IMR-90 (cell line): Measurements from ENCODE around the gene GCSH. TPM values are rescaled to one million over a fixed set of nuclear protein-coding genes. Genes with fewer than 3 reads are reported as not detected.

Experiments
- ATAC-seq: fragments of 200-7000 bp; cut with Tn5 transposase; 2 replicates; pipeline ENCODE4 v1.9.1; 2020; ENCODE audit warnings: low read depth, mild to moderate bottlenecking, moderate library complexity
- BruUV-seq: library from RNA; stranded (reverse); fragments of 400-500 nt; replicated peaks from 2 replicates; lab custom pipeline; 2021; lab: Mats Ljungman, UMichigan
- CTCF ChIA-PET: fragments of 300-600 bp; formaldehyde crosslinking; extraction: SDS; loops from one replicate; lab custom pipeline; 2021; ENCODE audit warnings: antibody characterized with exemption; lab: Yijun Ruan, JAX
- POLR2A ChIA-PET: fragments of 300-600 bp; sonication (Branson Sonifier 250); formaldehyde crosslinking; loops from one replicate; lab custom pipeline; 2022; ENCODE audit warnings: antibody characterized with exemption; ENCODE audit not compliant: unreplicated experiment; lab: Charles Lee
- DNase-seq: peaks from one replicate; pipeline ENCODE4 v3.0.0; 2013
- H2AFZ ChIP-seq: replicated peaks from 2 replicates; pipeline ENCODE3; 2013; ENCODE audit warnings: low read length, mild to moderate bottlenecking; ENCODE audit not compliant: poor library complexity
- H2AK5ac ChIP-seq: 2 replicates; pipeline ENCODE4 v1.6.1; 2013; ENCODE audit warnings: low read depth, low read length, inconsistent platforms
- H2AK9ac ChIP-seq: replicated peaks from 2 replicates; pipeline ENCODE3; 2013; ENCODE audit warnings: mild to moderate bottlenecking, low read depth, low read length, moderate library complexity; ENCODE audit not compliant: poor library complexity
- H2BK120ac ChIP-seq: 2 replicates; pipeline ENCODE4 v1.6.1; 2013; ENCODE audit warnings: low read depth, low read length, inconsistent platforms
- H2BK15ac ChIP-seq: 3 replicates; pipeline ENCODE4 v1.6.1; 2013; ENCODE audit warnings: low read depth, low read length, inconsistent platforms
- H2BK20ac ChIP-seq: 2 replicates; pipeline ENCODE4 v1.6.1; 2013; ENCODE audit warnings: low read depth, mild to moderate bottlenecking, inconsistent platforms, low read length, moderate library complexity
- H2BK5ac ChIP-seq: 2 replicates; pipeline ENCODE4 v1.6.1; 2013; ENCODE audit warnings: mild to moderate bottlenecking, low read depth, low read length, inconsistent platforms; ENCODE audit not compliant: poor library complexity, severe bottlenecking
- H3K14ac ChIP-seq: replicated peaks from 2 replicates; pipeline ENCODE4 v1.6.1; 2013; ENCODE audit warnings: low read depth, low read length, inconsistent platforms
- H3K18ac ChIP-seq: 2 replicates; pipeline ENCODE4 v1.6.1; 2013; ENCODE audit warnings: low read depth, low read length, control low read depth
- H3K23ac ChIP-seq: 2 replicates; pipeline ENCODE4 v1.6.1; 2013; ENCODE audit warnings: low read depth, low read length, inconsistent platforms
- H3K27ac ChIP-seq: 2 replicates; pipeline ENCODE4 v1.5.1; 2013; ENCODE audit warnings: mild to moderate bottlenecking, control low read depth, low read length; ENCODE audit not compliant: insufficient read depth
- H3K27me3 ChIP-seq: 2 replicates; pipeline ENCODE4 v1.6.1; 2013; ENCODE audit warnings: low read length; ENCODE audit not compliant: control insufficient read depth, insufficient read depth
- H3K36me3 ChIP-seq: 2 replicates; pipeline ENCODE4 v1.6.1; 2013; ENCODE audit warnings: low read length, mixed read lengths; ENCODE audit not compliant: control insufficient read depth, insufficient read depth
- H3K4ac ChIP-seq: 2 replicates; pipeline ENCODE4 v1.6.1; 2013; ENCODE audit warnings: low read depth, low read length, inconsistent platforms
- H3K4me1 ChIP-seq: 2 replicates; pipeline ENCODE4 v1.6.1; 2013; ENCODE audit warnings: low read length, mixed read lengths; ENCODE audit not compliant: control insufficient read depth, insufficient read depth
- H3K4me2 ChIP-seq: 2 replicates; pipeline ENCODE4 v1.6.1; 2013; ENCODE audit warnings: low read depth, mild to moderate bottlenecking, control low read depth, low read length, moderate library complexity
- H3K4me3 ChIP-seq: 2 replicates; pipeline ENCODE4 v1.5.1; 2013; ENCODE audit warnings: low read depth, mild to moderate bottlenecking, control low read depth, low read length, moderate library complexity; ENCODE audit not compliant: insufficient read depth
- H3K56ac ChIP-seq: 2 replicates; pipeline ENCODE4 v1.6.1; 2013; ENCODE audit warnings: low read length, inconsistent platforms; ENCODE audit not compliant: insufficient read depth; ENCODE audit errors: extremely low read depth
- H3K79me1 ChIP-seq, 2 experiments: 2 replicates each; pipeline ENCODE4 v1.6.1; 2013; ENCODE audit warnings: low read length in 2 of 2, inconsistent platforms in 1 of 2, low read depth in 1 of 2
- H3K9ac ChIP-seq: 2 replicates; pipeline ENCODE4 v1.6.1; 2013; ENCODE audit warnings: low read depth, low read length, control low read depth
- H3K9me1 ChIP-seq: 2 replicates; pipeline ENCODE4 v1.6.1; 2013; ENCODE audit warnings: low read length, inconsistent platforms; ENCODE audit not compliant: insufficient read depth
- H3K9me3 ChIP-seq: 2 replicates; pipeline ENCODE4 v1.6.1; 2013; ENCODE audit warnings: low read length; ENCODE audit not compliant: control insufficient read depth, insufficient read depth
- H4K20me1 ChIP-seq: 2 replicates; pipeline ENCODE4 v1.6.1; 2013; ENCODE audit warnings: low read length, inconsistent platforms; ENCODE audit not compliant: insufficient read depth
- H4K5ac ChIP-seq: 2 replicates; pipeline ENCODE4 v1.6.1; 2013; ENCODE audit warnings: mild to moderate bottlenecking, low read depth, low read length, control low read depth
- H4K8ac ChIP-seq, 2 experiments: 2 replicates each; pipeline ENCODE4 v1.6.1; 2013; ENCODE audit warnings: low read depth in 2 of 2, low read length in 2 of 2, control low read depth in 1 of 2, inconsistent platforms in 1 of 2
- H4K91ac ChIP-seq: 2 replicates; pipeline ENCODE4 v1.6.1; 2013; ENCODE audit warnings: low read depth, low read length, inconsistent platforms; ENCODE audit not compliant: insufficient read depth
- BHLHE40 ChIP-seq: fragments of 150-350 bp; IDR thresholded peaks from 2 replicates; pipeline ENCODE4 v1.6.1; 2016; ENCODE audit warnings: mild to moderate bottlenecking, low read depth, low read length
- CEBPB ChIP-seq: IDR thresholded peaks from 2 replicates; pipeline ENCODE4 v1.6.1; 2012; ENCODE audit warnings: low read depth, low read length, improper control_type of control experiment
- CHD1 ChIP-seq: IDR thresholded peaks from 2 replicates; pipeline ENCODE4 v1.6.1; 2012; ENCODE audit warnings: low read depth, low read length, improper control_type of control experiment
- FOS ChIP-seq: fragments of 150-350 bp; IDR thresholded peaks from 2 replicates; pipeline ENCODE4 v1.6.1; 2016; ENCODE audit warnings: low read depth, low read length
- MAFK ChIP-seq: IDR thresholded peaks from 2 replicates; pipeline ENCODE4 v1.6.1; 2012; ENCODE audit warnings: low read depth, low read length, improper control_type of control experiment
- MAZ ChIP-seq: IDR thresholded peaks from 2 replicates; pipeline ENCODE4 v1.6.1; 2012; ENCODE audit warnings: low read depth, mild to moderate bottlenecking, low read length, improper control_type of control experiment, moderate library complexity, borderline replicate concordance
- MXI1 ChIP-seq: IDR thresholded peaks from 2 replicates; pipeline ENCODE4 v1.6.1; 2012; ENCODE audit warnings: low read depth, mild to moderate bottlenecking, low read length, moderate library complexity, borderline replicate concordance
- NFE2L2 ChIP-seq: fragments of 150-350 bp; IDR thresholded peaks from 2 replicates; pipeline ENCODE4 v1.6.1; 2016; ENCODE audit warnings: low read depth, mild to moderate bottlenecking, low read length
- POLR2A ChIP-seq: IDR thresholded peaks from 2 replicates; pipeline ENCODE4 v1.6.1; 2012; ENCODE audit warnings: mild to moderate bottlenecking, low read depth, low read length
- RAD21 ChIP-seq: IDR thresholded peaks from 2 replicates; pipeline ENCODE4 v1.6.1; 2012; ENCODE audit warnings: low read length, improper control_type of control experiment
- RCOR1 ChIP-seq: IDR thresholded peaks from 2 replicates; pipeline ENCODE4 v1.6.1; 2012; ENCODE audit warnings: mild to moderate bottlenecking, low read length, improper control_type of control experiment; ENCODE audit not compliant: insufficient replicate concordance
- RFX5 ChIP-seq: IDR thresholded peaks from 2 replicates; pipeline ENCODE4 v1.8.0; 2012; ENCODE audit warnings: low read depth, mild to moderate bottlenecking, low read length, moderate library complexity
- SMC3 ChIP-seq: fragments of 150-350 bp; IDR thresholded peaks from 2 replicates; pipeline ENCODE4 v1.6.1; 2016; ENCODE audit warnings: low read depth, mild to moderate bottlenecking, antibody characterized with exemption, low read length, moderate library complexity
- WGBS, 2 experiments: methylation state at CpG; one replicate each; pipeline versions ENCODE4 v1.1.5 to v1.1.7; 2013; ENCODE audit warnings: missing lambda C conversion rate in 2 of 2; ENCODE audit not compliant: insufficient read length in 1 of 2; ENCODE audit errors: extremely low coverage in 2 of 2; 5-methylcytosine and 5-hydroxymethylcytosine counted together
- dilution Hi-C: fragments of 300-500 bp; cut with HindIII; formaldehyde crosslinking; loops from one replicate; pipeline ENCODE4 v1.14.3; 2018; ENCODE audit warnings: low sequenced_read_pairs; ENCODE audit not compliant: unreplicated experiment
- in situ Hi-C: fragments of 300-500 bp; cut with MboI; formaldehyde crosslinking; loops from 3 replicates; pipeline ENCODE4 v1.14.3; 2019; ENCODE audit warnings: low sequenced_read_pairs, inconsistent platforms, mixed read lengths
- intact Hi-C: fragments of 100-400 bp; cut with micrococcal nuclease; formaldehyde crosslinking; loops from 2 replicates; pipeline ENCODE4 v1.10.0; 2022
- polyA plus RNA-seq, 3 experiments: library from polyadenylated mRNA; depleted of rRNA; stranded (reverse); fragments of >200 nt; gene quantifications; 2 replicates each; pipeline ENCODE4 v1.2.3, GENCODE V29; 2012; ENCODE audit warnings: low replicate concordance in 1 of 3
- total RNA-seq: library from RNA; depleted of rRNA; stranded (reverse); fragments of >200 nt; gene quantifications from 2 replicates; pipeline ENCODE4 v1.2.3, GENCODE V29; 2012
- TF ChIP-seq, protein P1 (sequence below): fragments of 150-350 bp; IDR thresholded peaks from 2 replicates; pipeline ENCODE4 v1.6.1; 2016; ENCODE audit warnings: low read depth, mild to moderate bottlenecking, low read length, moderate library complexity, borderline replicate concordance
- TF ChIP-seq, protein P2 (sequence below): fragments of 150-350 bp; IDR thresholded peaks from 2 replicates; pipeline ENCODE4 v1.6.1; 2017; ENCODE audit warnings: mild to moderate bottlenecking, antibody characterized with exemption, low read length, low read depth
- TF ChIP-seq, protein P3 (sequence below): conservative IDR thresholded peaks from 2 replicates; pipeline ENCODE4 v1.5.1; 2012; ENCODE audit warnings: mild to moderate bottlenecking, low read depth, low read length, improper control_type of control experiment

GCSH gene
- total and polyA plus RNA-seq, 2 of the 4 experiments (the other 2 are of a cell fraction): 9.3 to 21.2 TPM

DNA sequence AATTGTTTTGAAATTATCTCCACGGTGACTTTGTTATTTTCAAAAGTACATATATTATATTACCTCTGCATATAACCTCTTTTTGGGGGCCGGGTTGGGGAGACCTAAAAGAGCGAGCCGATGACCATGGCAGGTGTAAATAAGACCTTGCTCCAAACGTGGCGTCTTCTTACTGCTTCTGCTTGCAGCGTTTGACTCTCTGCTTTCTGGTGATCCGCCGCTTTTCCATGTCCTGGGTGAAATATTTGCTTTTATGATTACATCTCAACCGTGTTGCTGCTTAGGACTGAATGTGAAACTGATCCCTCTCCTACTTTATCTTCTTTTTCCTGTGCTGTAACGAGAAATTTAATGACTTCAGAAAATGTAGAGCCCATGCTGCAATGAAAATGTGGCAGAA is 42.4 kb downstream of the GCSH start:
- intact Hi-C loops: no loop called here
- CTCF ChIA-PET: no interaction called here

More for the DNA sequence above, 42.4 kb downstream of the GCSH start:
- in situ Hi-C loops (no loop called here), dilution Hi-C loops (no loop called here)
- Histone ChIP-seq H2BK120ac (no peak overlapping the region), H3K79me1 (no peaks in the 10 kb centered on the region), H3K27ac (no peak overlapping the region), H2BK15ac (no peak overlapping the region), H4K20me1 (no peaks in the 10 kb centered on the region), H3K27me3 (no peaks in the 10 kb centered on the region), H2AK5ac (no peak overlapping the region), H2BK5ac (no peak overlapping the region), H4K91ac (no peak overlapping the region), H2AK9ac (no peak overlapping the region), H4K8ac (no peak overlapping the region), H3K23ac (no peak overlapping the region), H4K5ac (no peak overlapping the region), H3K14ac (no peak overlapping the region), H2BK20ac (no peak overlapping the region), H3K9me1 (no peaks in the 10 kb centered on the region), H3K4me1 (no peaks in the 10 kb centered on the region), H3K4me3 (no peak overlapping the region), H3K36me3 (no peaks in the 10 kb centered on the region), H3K4ac (no peak overlapping the region), H3K56ac (no peak overlapping the region), H3K9me3 (peaks cover 3% of the 10 kb centered on the region; the same call in 1 of the 2 replicates), H3K18ac (no peak overlapping the region), H2AFZ (no peak overlapping the region), H3K4me2 (no peak overlapping the region), H3K9ac (no peak overlapping the region)
- DNase-seq (no peak), ATAC-seq (no peak)
- BruUV-seq: no TSS peak
- POLR2A ChIA-PET: no interaction called here
- WGBS, 2 experiments: 66% methylated on average over 5 of the region's 11 CpGs; no CpG with 5 or more reads in 1 of the 2 experiments
- TF ChIP-seq, protein P1, sequence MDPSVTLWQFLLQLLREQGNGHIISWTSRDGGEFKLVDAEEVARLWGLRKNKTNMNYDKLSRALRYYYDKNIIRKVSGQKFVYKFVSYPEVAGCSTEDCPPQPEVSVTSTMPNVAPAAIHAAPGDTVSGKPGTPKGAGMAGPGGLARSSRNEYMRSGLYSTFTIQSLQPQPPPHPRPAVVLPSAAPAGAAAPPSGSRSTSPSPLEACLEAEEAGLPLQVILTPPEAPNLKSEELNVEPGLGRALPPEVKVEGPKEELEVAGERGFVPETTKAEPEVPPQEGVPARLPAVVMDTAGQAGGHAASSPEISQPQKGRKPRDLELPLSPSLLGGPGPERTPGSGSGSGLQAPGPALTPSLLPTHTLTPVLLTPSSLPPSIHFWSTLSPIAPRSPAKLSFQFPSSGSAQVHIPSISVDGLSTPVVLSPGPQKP: no peak
- TF ChIP-seq RAD21 (no peak), CHD1 (no peak), BHLHE40 (no peak), MXI1 (no peak), POLR2A (no peak), FOS (no peak), SMC3 (no peak), MAZ (no peak), MAFK (no peak), RCOR1 (no peak), CEBPB (no peak), NFE2L2 (no peak), RFX5 (no peak)
- TF ChIP-seq, protein P2, sequence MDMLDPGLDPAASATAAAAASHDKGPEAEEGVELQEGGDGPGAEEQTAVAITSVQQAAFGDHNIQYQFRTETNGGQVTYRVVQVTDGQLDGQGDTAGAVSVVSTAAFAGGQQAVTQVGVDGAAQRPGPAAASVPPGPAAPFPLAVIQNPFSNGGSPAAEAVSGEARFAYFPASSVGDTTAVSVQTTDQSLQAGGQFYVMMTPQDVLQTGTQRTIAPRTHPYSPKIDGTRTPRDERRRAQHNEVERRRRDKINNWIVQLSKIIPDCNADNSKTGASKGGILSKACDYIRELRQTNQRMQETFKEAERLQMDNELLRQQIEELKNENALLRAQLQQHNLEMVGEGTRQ: no peak
- TF ChIP-seq, protein P3, sequence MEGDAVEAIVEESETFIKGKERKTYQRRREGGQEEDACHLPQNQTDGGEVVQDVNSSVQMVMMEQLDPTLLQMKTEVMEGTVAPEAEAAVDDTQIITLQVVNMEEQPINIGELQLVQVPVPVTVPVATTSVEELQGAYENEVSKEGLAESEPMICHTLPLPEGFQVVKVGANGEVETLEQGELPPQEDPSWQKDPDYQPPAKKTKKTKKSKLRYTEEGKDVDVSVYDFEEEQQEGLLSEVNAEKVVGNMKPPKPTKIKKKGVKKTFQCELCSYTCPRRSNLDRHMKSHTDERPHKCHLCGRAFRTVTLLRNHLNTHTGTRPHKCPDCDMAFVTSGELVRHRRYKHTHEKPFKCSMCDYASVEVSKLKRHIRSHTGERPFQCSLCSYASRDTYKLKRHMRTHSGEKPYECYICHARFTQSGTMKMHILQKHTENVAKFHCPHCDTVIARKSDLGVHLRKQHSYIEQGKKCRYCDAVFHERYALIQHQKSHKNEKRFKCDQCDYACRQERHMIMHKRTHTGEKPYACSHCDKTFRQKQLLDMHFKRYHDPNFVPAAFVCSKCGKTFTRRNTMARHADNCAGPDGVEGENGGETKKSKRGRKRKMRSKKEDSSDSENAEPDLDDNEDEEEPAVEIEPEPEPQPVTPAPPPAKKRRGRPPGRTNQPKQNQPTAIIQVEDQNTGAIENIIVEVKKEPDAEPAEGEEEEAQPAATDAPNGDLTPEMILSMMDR: no peak
